Measurements from ENCODE around the gene PRDM2.

DNA sequence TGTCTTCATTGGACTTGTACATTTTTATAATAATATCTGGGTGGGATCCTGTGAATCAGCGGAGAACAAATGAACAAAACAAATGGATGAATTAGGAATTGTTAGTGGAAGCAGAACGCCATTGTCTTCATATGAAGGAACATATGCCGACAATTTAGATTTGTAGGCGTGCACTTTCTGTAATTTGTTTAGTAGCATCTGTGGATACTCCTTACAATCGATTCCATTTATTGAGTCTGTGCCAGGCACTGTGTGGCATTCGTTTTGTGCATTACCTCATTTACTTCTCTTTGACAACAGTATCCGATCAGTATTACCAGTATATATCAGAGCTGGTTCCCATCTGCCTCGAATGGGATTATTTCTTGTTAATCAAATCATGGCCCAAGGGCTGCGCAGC lies 61.9 kb downstream of the PRDM2 start:
- TF ChIP-seq POLR2A (IDR thresholded peaks at IDR 0.05) (no peak), POLR2AphosphoS5 (IDR thresholded peaks at IDR 0.05) (no peak)
- TF ChIP-seq, protein P1, sequence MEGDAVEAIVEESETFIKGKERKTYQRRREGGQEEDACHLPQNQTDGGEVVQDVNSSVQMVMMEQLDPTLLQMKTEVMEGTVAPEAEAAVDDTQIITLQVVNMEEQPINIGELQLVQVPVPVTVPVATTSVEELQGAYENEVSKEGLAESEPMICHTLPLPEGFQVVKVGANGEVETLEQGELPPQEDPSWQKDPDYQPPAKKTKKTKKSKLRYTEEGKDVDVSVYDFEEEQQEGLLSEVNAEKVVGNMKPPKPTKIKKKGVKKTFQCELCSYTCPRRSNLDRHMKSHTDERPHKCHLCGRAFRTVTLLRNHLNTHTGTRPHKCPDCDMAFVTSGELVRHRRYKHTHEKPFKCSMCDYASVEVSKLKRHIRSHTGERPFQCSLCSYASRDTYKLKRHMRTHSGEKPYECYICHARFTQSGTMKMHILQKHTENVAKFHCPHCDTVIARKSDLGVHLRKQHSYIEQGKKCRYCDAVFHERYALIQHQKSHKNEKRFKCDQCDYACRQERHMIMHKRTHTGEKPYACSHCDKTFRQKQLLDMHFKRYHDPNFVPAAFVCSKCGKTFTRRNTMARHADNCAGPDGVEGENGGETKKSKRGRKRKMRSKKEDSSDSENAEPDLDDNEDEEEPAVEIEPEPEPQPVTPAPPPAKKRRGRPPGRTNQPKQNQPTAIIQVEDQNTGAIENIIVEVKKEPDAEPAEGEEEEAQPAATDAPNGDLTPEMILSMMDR (IDR thresholded peaks at IDR 0.05 in 8 of 11, conservative IDR thresholded peaks at IDR 0.05 in 3 of 11): no peak

Data from spleen (tissue), 7 donors.